ENCODE data around the gene SH3TC1.

The SH3TC1 gene

GRCh38 chr4:8214136-8214535 is 15.0 kb downstream of the SH3TC1 start:
- DNase-seq (ENCODE audit: low read depth in 2 of 2), result no peak

DNA sequence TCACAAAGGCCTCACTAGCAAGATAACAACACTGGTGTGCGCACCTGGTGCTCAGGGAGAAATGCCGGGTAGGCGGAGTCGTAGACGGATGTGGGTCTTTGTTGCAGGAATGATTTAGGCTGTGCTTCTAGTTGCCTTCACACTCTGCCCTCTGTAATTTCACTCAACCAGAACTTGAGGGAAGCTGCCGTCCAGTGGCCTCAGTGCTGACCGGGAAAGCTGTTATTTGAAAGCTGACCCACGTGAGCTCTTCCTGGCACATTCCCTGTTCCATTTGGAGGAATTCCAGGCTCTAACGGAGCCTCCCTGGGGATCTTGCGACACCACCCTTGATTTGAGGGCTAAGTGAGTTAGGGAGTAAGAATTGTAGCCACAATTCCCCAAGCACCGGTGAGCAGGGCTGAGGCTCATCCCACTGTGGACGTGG is 15.9 kb downstream of the SH3TC1 start:
- no peak for DNase-seq (ENCODE audit: low read depth in 2 of 2)

- no peak for DNase-seq (ENCODE audit: low read depth in 2 of 2)
Measured at GRCh38 chr4:8215641-8216442, 16.8 kb downstream of the SH3TC1 start.

DNA sequence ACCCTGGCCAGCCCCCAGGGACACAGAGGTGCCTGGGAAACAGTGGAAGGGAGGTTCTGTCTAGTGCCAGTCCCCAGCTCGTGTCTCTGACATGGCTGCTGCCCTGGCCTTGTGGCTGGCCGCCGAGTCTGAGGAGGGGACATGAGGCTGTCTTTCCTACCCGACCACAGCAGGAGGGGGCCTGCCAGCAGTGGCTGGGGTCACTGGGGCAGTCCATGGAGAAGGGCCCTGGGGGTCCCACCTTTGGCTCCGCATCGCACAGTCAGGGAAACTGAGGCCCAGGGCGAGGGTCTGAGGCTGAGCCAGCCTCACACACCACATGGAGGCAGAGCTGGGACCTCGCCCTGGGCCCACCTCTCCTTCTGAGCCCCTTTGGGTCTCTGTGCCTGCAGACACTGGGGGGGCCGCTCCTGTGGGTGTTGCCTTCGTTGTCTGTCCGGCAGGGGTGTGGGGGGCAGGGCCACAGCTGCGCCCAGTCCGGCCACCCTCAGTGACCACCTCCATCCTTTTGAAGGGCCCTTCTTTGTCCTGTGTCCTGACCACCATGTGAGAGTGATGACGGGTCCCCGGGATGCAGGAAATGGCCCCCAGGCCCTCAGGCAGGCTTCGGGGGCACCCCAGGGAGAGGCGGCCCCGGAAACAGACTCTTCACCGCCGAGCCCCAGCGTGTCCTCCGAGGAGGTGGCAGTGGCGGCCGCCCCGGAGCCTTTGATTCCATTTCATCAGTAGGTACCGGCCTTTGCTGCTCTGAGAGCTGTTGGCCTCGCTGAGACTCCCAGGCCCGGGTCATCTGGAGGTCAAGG is 17.6 kb downstream of the SH3TC1 start:
- no peak for DNase-seq (ENCODE audit: low read depth in 2 of 2)

- DNase-seq (ENCODE audit: low read depth in 2 of 2), result no peak
Measured at GRCh38 chr4:8217246-8217511, 18.1 kb downstream of the SH3TC1 start.

GRCh38 chr4:8217871-8218270 is 18.8 kb downstream of the SH3TC1 start:
- DNase-seq (ENCODE audit: low read depth in 2 of 2), result no peak

- no peak for DNase-seq (ENCODE audit: low read depth in 2 of 2)
Measured at GRCh38 chr4:8218371-8219031, 19.4 kb downstream of the SH3TC1 start.

DNA sequence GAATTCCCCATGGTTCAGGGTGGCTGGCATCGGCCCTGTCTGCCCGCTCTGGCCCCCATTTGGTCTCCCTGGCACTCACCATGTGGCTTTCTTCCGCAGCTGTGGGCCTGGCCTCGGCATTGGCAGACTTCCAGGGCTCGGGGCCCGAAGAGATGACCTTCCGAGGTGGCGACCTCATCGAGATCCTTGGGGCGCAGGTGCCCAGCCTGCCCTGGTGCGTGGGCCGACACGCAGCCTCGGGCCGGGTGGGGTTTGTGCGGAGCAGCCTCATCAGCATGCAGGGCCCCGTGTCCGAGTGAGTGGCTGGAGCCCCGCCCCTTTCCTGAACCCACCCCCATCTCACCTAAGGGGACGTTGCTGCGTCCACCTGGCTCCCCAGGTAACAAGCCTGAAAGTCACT is 20.1 kb downstream of the SH3TC1 start:
- no peak for DNase-seq (ENCODE audit: low read depth in 2 of 2)

GRCh38 chr4:8220661-8221450 is 21.8 kb downstream of the SH3TC1 start:
- no peak for DNase-seq (ENCODE audit: low read depth in 2 of 2)

DNA sequence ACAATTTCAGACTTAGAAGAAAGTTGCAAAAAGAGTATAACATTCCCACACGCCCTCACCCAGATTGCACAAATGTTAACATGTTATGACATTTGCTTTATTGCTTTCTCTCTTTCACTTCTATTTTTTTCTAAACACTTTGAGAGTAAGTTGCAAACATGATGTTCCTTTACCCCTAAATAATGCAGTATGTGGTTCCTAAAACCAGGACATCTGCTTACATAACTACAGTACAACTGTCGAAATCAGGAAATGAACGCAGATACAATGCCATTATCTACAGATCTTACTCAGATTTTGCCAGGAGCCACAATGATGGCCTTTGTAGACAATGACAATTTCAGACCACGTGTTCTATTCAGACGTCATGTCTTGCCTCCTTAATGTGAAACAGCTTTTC is 22.4 kb downstream of the SH3TC1 start:
- DNase-seq (ENCODE audit: low read depth in 2 of 2), result no peak

DNA sequence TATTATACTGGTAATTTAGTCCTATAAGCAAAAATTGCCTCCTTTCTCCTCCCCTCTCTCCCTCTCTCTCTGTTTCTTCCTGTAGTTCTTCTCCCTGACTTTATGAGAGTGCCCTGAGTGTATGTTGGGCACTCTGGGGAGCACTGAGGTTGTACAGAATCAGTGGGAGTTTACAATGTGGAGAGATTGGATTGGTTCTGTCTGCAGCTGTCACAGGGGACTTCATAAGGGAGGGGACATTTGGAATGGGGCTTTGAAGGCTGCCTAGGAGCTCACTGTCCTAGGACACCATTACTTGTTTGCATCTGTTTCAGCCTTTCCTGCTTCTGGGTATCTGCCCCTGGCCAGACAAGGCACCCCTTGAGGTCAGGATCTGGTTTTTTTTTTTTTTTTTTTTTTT is 22.9 kb downstream of the SH3TC1 start:
- no peak for DNase-seq (ENCODE audit: low read depth in 2 of 2)

DNA sequence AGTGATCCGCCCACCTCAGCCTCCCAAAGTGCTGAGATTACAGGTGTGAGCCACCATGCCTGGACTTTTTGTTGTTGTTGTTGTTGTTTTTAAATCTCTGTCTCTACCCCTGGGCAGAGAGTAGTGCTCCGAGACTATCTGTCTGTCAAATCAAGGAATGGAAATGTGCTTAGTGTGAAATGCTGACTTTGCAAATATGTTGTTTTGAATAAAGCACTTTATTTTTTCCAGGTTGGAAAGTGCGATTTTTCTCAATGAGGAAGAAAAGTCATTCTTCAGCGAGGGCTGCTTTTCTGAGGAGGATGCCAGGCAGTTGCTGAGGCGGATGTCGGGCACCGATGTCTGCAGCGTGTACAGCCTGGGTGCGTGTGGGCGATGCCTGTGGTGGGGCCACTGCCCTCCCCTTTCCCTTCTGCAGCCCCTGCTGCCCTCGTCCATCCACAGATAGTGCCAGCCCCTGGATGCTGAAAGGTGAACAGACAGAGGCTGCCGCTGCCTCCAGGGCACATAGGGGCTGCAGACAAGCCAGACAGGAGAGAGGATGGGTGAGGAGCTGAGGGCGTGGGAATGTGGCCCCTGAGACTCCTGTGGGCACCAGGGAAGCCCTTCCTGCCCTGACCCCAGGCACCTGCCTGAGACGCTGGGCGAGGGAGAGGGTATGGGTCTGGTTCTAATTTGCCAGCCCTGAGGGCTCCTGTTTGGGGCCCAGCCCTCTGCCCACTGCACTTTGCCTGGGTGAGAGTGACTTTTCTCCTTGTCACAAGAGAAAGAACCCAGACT is 23.7 kb downstream of the SH3TC1 start:
- no peak for DNase-seq (ENCODE audit: low read depth in 2 of 2)

- DNase-seq (ENCODE audit: low read depth in 2 of 2), result no peak
Measured at GRCh38 chr4:8224267-8224974, 25.3 kb downstream of the SH3TC1 start.

GRCh38 chr4:8224975-8225625 is 26.0 kb downstream of the SH3TC1 start:
- DNase-seq (ENCODE audit: low read depth in 2 of 2), result no peak

GRCh38 chr4:8225706-8226443 is 26.8 kb downstream of the SH3TC1 start:
- no peak for DNase-seq (ENCODE audit: low read depth in 2 of 2)

GRCh38 chr4:8227201-8227770 is 28.2 kb downstream of the SH3TC1 start:
- no peak for DNase-seq (ENCODE audit: low read depth in 2 of 2)

GRCh38 chr4:8227771-8228318 is 28.8 kb downstream of the SH3TC1 start:
- no peak for DNase-seq (ENCODE audit: low read depth in 2 of 2)
